IMR-90 (cell line): ENCODE measurements around the gene GBA2. TPM values are rescaled to one million over a fixed set of nuclear protein-coding genes. Genes with fewer than 3 reads are reported as not detected.
A peak's percentile ranks its signal among the peaks of the same experiment; 100 is the strongest.

Experiments used
- ATAC-seq: fragments of 200-7000 bp; cut with Tn5 transposase; 2 replicates; pipeline ENCODE4 v1.9.1; 2020; ENCODE audit warnings: low read depth, mild to moderate bottlenecking, moderate library complexity
- BruUV-seq: library from RNA; stranded (reverse); fragments of 400-500 nt; replicated peaks from 2 replicates; lab custom pipeline; 2021; lab: Mats Ljungman, UMichigan
- CTCF ChIA-PET: fragments of 300-600 bp; formaldehyde crosslinking; extraction: SDS; loops from one replicate; lab custom pipeline; 2021; ENCODE audit warnings: antibody characterized with exemption; lab: Yijun Ruan, JAX
- POLR2A ChIA-PET: fragments of 300-600 bp; sonication (Branson Sonifier 250); formaldehyde crosslinking; loops from one replicate; lab custom pipeline; 2022; ENCODE audit warnings: antibody characterized with exemption; ENCODE audit not compliant: unreplicated experiment; lab: Charles Lee
- DNase-seq: peaks from one replicate; pipeline ENCODE4 v3.0.0; 2013
- H2AFZ ChIP-seq: replicated peaks from 2 replicates; pipeline ENCODE3; 2013; ENCODE audit warnings: low read length, mild to moderate bottlenecking; ENCODE audit not compliant: poor library complexity
- H2AK5ac ChIP-seq: 2 replicates; pipeline ENCODE4 v1.6.1; 2013; ENCODE audit warnings: low read depth, low read length, inconsistent platforms
- H2AK9ac ChIP-seq: replicated peaks from 2 replicates; pipeline ENCODE3; 2013; ENCODE audit warnings: mild to moderate bottlenecking, low read depth, low read length, moderate library complexity; ENCODE audit not compliant: poor library complexity
- H2BK120ac ChIP-seq: 2 replicates; pipeline ENCODE4 v1.6.1; 2013; ENCODE audit warnings: low read depth, low read length, inconsistent platforms
- H2BK15ac ChIP-seq: 3 replicates; pipeline ENCODE4 v1.6.1; 2013; ENCODE audit warnings: low read depth, low read length, inconsistent platforms
- H2BK20ac ChIP-seq: 2 replicates; pipeline ENCODE4 v1.6.1; 2013; ENCODE audit warnings: low read depth, mild to moderate bottlenecking, inconsistent platforms, low read length, moderate library complexity
- H2BK5ac ChIP-seq: 2 replicates; pipeline ENCODE4 v1.6.1; 2013; ENCODE audit warnings: mild to moderate bottlenecking, low read depth, low read length, inconsistent platforms; ENCODE audit not compliant: poor library complexity, severe bottlenecking
- H3K14ac ChIP-seq: replicated peaks from 2 replicates; pipeline ENCODE4 v1.6.1; 2013; ENCODE audit warnings: low read depth, low read length, inconsistent platforms
- H3K18ac ChIP-seq: 2 replicates; pipeline ENCODE4 v1.6.1; 2013; ENCODE audit warnings: low read depth, low read length, control low read depth
- H3K23ac ChIP-seq: 2 replicates; pipeline ENCODE4 v1.6.1; 2013; ENCODE audit warnings: low read depth, low read length, inconsistent platforms
- H3K27ac ChIP-seq: 2 replicates; pipeline ENCODE4 v1.5.1; 2013; ENCODE audit warnings: mild to moderate bottlenecking, control low read depth, low read length; ENCODE audit not compliant: insufficient read depth
- H3K27me3 ChIP-seq: 2 replicates; pipeline ENCODE4 v1.6.1; 2013; ENCODE audit warnings: low read length; ENCODE audit not compliant: control insufficient read depth, insufficient read depth
- H3K36me3 ChIP-seq: 2 replicates; pipeline ENCODE4 v1.6.1; 2013; ENCODE audit warnings: low read length, mixed read lengths; ENCODE audit not compliant: control insufficient read depth, insufficient read depth
- H3K4ac ChIP-seq: 2 replicates; pipeline ENCODE4 v1.6.1; 2013; ENCODE audit warnings: low read depth, low read length, inconsistent platforms
- H3K4me1 ChIP-seq: 2 replicates; pipeline ENCODE4 v1.6.1; 2013; ENCODE audit warnings: low read length, mixed read lengths; ENCODE audit not compliant: control insufficient read depth, insufficient read depth
- H3K4me2 ChIP-seq: 2 replicates; pipeline ENCODE4 v1.6.1; 2013; ENCODE audit warnings: low read depth, mild to moderate bottlenecking, control low read depth, low read length, moderate library complexity
- H3K4me3 ChIP-seq: 2 replicates; pipeline ENCODE4 v1.5.1; 2013; ENCODE audit warnings: low read depth, mild to moderate bottlenecking, control low read depth, low read length, moderate library complexity; ENCODE audit not compliant: insufficient read depth
- H3K56ac ChIP-seq: 2 replicates; pipeline ENCODE4 v1.6.1; 2013; ENCODE audit warnings: low read length, inconsistent platforms; ENCODE audit not compliant: insufficient read depth; ENCODE audit errors: extremely low read depth
- H3K79me1 ChIP-seq, 2 experiments: 2 replicates each; pipeline ENCODE4 v1.6.1; 2013; ENCODE audit warnings: low read length in 2 of 2, inconsistent platforms in 1 of 2, low read depth in 1 of 2
- H3K9ac ChIP-seq: 2 replicates; pipeline ENCODE4 v1.6.1; 2013; ENCODE audit warnings: low read depth, low read length, control low read depth
- H3K9me1 ChIP-seq: 2 replicates; pipeline ENCODE4 v1.6.1; 2013; ENCODE audit warnings: low read length, inconsistent platforms; ENCODE audit not compliant: insufficient read depth
- H3K9me3 ChIP-seq: 2 replicates; pipeline ENCODE4 v1.6.1; 2013; ENCODE audit warnings: low read length; ENCODE audit not compliant: control insufficient read depth, insufficient read depth
- H4K20me1 ChIP-seq: 2 replicates; pipeline ENCODE4 v1.6.1; 2013; ENCODE audit warnings: low read length, inconsistent platforms; ENCODE audit not compliant: insufficient read depth
- H4K5ac ChIP-seq: 2 replicates; pipeline ENCODE4 v1.6.1; 2013; ENCODE audit warnings: mild to moderate bottlenecking, low read depth, low read length, control low read depth
- H4K8ac ChIP-seq, 2 experiments: 2 replicates each; pipeline ENCODE4 v1.6.1; 2013; ENCODE audit warnings: low read depth in 2 of 2, low read length in 2 of 2, control low read depth in 1 of 2, inconsistent platforms in 1 of 2
- H4K91ac ChIP-seq: 2 replicates; pipeline ENCODE4 v1.6.1; 2013; ENCODE audit warnings: low read depth, low read length, inconsistent platforms; ENCODE audit not compliant: insufficient read depth
- BHLHE40 ChIP-seq: fragments of 150-350 bp; IDR thresholded peaks from 2 replicates; pipeline ENCODE4 v1.6.1; 2016; ENCODE audit warnings: mild to moderate bottlenecking, low read depth, low read length
- CEBPB ChIP-seq: IDR thresholded peaks from 2 replicates; pipeline ENCODE4 v1.6.1; 2012; ENCODE audit warnings: low read depth, low read length, improper control_type of control experiment
- CHD1 ChIP-seq: IDR thresholded peaks from 2 replicates; pipeline ENCODE4 v1.6.1; 2012; ENCODE audit warnings: low read depth, low read length, improper control_type of control experiment
- ELK1 ChIP-seq: fragments of 150-350 bp; IDR thresholded peaks from 2 replicates; pipeline ENCODE4 v1.6.1; 2016; ENCODE audit warnings: low read depth, mild to moderate bottlenecking, low read length, moderate library complexity, borderline replicate concordance
- FOS ChIP-seq: fragments of 150-350 bp; IDR thresholded peaks from 2 replicates; pipeline ENCODE4 v1.6.1; 2016; ENCODE audit warnings: low read depth, low read length
- MAFK ChIP-seq: IDR thresholded peaks from 2 replicates; pipeline ENCODE4 v1.6.1; 2012; ENCODE audit warnings: low read depth, low read length, improper control_type of control experiment
- MAZ ChIP-seq: IDR thresholded peaks from 2 replicates; pipeline ENCODE4 v1.6.1; 2012; ENCODE audit warnings: low read depth, mild to moderate bottlenecking, low read length, improper control_type of control experiment, moderate library complexity, borderline replicate concordance
- MXI1 ChIP-seq: IDR thresholded peaks from 2 replicates; pipeline ENCODE4 v1.6.1; 2012; ENCODE audit warnings: low read depth, mild to moderate bottlenecking, low read length, moderate library complexity, borderline replicate concordance
- POLR2A ChIP-seq: IDR thresholded peaks from 2 replicates; pipeline ENCODE4 v1.6.1; 2012; ENCODE audit warnings: mild to moderate bottlenecking, low read depth, low read length
- RFX5 ChIP-seq: IDR thresholded peaks from 2 replicates; pipeline ENCODE4 v1.8.0; 2012; ENCODE audit warnings: low read depth, mild to moderate bottlenecking, low read length, moderate library complexity
- SMC3 ChIP-seq: fragments of 150-350 bp; IDR thresholded peaks from 2 replicates; pipeline ENCODE4 v1.6.1; 2016; ENCODE audit warnings: low read depth, mild to moderate bottlenecking, antibody characterized with exemption, low read length, moderate library complexity
- USF2 ChIP-seq: fragments of 150-350 bp; IDR thresholded peaks from 2 replicates; pipeline ENCODE4 v1.6.1; 2017; ENCODE audit warnings: mild to moderate bottlenecking, antibody characterized with exemption, low read length, low read depth
- WGBS, 2 experiments: methylation state at CpG; one replicate each; pipeline versions ENCODE4 v1.1.5 to v1.1.7; 2013; ENCODE audit warnings: missing lambda C conversion rate in 2 of 2; ENCODE audit not compliant: insufficient read length in 1 of 2; ENCODE audit errors: extremely low coverage in 2 of 2; 5-methylcytosine and 5-hydroxymethylcytosine counted together
- dilution Hi-C: fragments of 300-500 bp; cut with HindIII; formaldehyde crosslinking; loops from one replicate; pipeline ENCODE4 v1.14.3; 2018; ENCODE audit warnings: low sequenced_read_pairs; ENCODE audit not compliant: unreplicated experiment
- in situ Hi-C: fragments of 300-500 bp; cut with MboI; formaldehyde crosslinking; loops from 3 replicates; pipeline ENCODE4 v1.14.3; 2019; ENCODE audit warnings: low sequenced_read_pairs, inconsistent platforms, mixed read lengths
- intact Hi-C: fragments of 100-400 bp; cut with micrococcal nuclease; formaldehyde crosslinking; loops from 2 replicates; pipeline ENCODE4 v1.10.0; 2022
- polyA plus RNA-seq, 3 experiments: library from polyadenylated mRNA; depleted of rRNA; stranded (reverse); fragments of >200 nt; gene quantifications; 2 replicates each; pipeline ENCODE4 v1.2.3, GENCODE V29; 2012; ENCODE audit warnings: low replicate concordance in 1 of 3
- total RNA-seq: library from RNA; depleted of rRNA; stranded (reverse); fragments of >200 nt; gene quantifications from 2 replicates; pipeline ENCODE4 v1.2.3, GENCODE V29; 2012

The GBA2 gene
- total and polyA plus RNA-seq, 2 of the 4 experiments (the other 2 are of a cell fraction), result 18.1 to 38.2 TPM

GRCh38 chr9:35748242-35748857, 678 bp downstream of the GBA2 start:
- 4% methylated on average over 13 of the region's 24 CpGs; no CpG with 5 or more reads in 1 of the 2 experiments for WGBS, 2 experiments
- Histone ChIP-seq H3K23ac (peak overlapping the region; percentile 87), H4K5ac (peak overlapping the region; percentile 5; the same call in 1 of the 2 replicates), H3K4me2 (peak overlapping the region; percentile 92), H3K9me3 (no peaks in the 10 kb centered on the region), H3K56ac (peak overlapping the region; percentile 73), H3K36me3 (peaks cover 36% of the 10 kb centered on the region), H2BK15ac (no peak overlapping the region), H2AFZ (peak overlapping the region; percentile 99), H2AK5ac (peak overlapping the region; percentile 14), H4K20me1 (peaks cover 31% of the 10 kb centered on the region), H3K9me1 (peaks cover 21% of the 10 kb centered on the region), H3K4ac (peak overlapping the region; percentile 63), H2BK120ac (no peak overlapping the region), H4K8ac (peak overlapping the region; percentile 14 to 100; a peak in 2 of 4 replicates), H2BK5ac (peak overlapping the region; percentile 35), H3K27me3 (no peaks in the 10 kb centered on the region), H2AK9ac (peak overlapping the region; percentile 86), H3K27ac (peak overlapping the region; percentile 46), H3K9ac (peak overlapping the region; percentile 83), H3K79me1 (peaks cover 56 to 70% of the 10 kb centered on the region in 2 experiments), H3K4me1 (peaks cover 14% of the 10 kb centered on the region), H3K14ac (peak overlapping the region; percentile 48), H4K91ac (0 out of 2 replicates have a peak overlapping the region, but pooled peaks have one; percentile 27), H2BK20ac (no peak overlapping the region), H3K18ac (no peak overlapping the region), H3K4me3 (peak overlapping the region; percentile 98)
- POLR2A ChIA-PET, result interaction anchor here (0.6 to 0.8 kb wide), 2 partner anchors 87 to 137 kb away, joined by 3 to 4 read pairs; no protein-coding TSS in a partner anchor
- TF ChIP-seq POLR2A (no peak), USF2 (no peak), ELK1 (no peak), MXI1 (no peak), MAZ (no peak), BHLHE40 (no peak), RFX5 (no peak), SMC3 (no peak), CEBPB (no peak), FOS (no peak), MAFK (no peak), CHD1 (no peak)
- intact Hi-C loops (no loop called here), dilution Hi-C loops (no loop called here), in situ Hi-C loops (no loop called here)
- CTCF ChIA-PET, result interaction anchor here (1.0 to 2.7 kb wide), 2 partner anchors 12 to 14 kb away, joined by 4 to 7 read pairs; no protein-coding TSS in a partner anchor
- DNase-seq (no peak), ATAC-seq (peak; percentile 6)
- TSS peak; percentile 76 for BruUV-seq
